Globus pallidus (tissue), 1 donor: Measurements from ENCODE around the gene SP100.

Experiments used
- DNase-seq: peaks from one replicate; pipeline ENCODE4 v3.0.0-alpha.2; 2015; ENCODE audit warnings: low spot score

Gene SP100

GRCh38 chr2:230542751-230543150 is 126.8 kb downstream of the SP100 start:
- DNase-seq: no peak

DNA sequence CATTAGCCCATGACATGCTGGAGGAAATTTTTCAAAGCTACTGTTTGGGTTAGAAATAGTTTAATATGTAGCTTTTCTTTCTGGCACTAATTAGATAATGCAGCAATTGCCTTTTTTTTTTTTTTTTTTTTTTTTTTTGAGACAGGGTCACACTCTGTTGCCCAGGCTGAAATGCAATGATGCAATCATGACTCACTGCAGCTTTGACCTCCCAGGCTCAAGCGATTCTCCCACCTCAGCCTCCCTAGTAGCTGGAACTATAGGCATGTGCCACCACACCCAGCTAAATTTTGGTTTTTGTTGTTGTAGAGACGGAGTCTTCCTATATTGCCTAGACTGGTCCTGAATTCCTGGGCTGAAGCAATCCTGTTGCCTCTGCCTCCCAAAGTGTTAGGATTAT is 136.2 kb downstream of the SP100 start:
- no peak for DNase-seq

DNA sequence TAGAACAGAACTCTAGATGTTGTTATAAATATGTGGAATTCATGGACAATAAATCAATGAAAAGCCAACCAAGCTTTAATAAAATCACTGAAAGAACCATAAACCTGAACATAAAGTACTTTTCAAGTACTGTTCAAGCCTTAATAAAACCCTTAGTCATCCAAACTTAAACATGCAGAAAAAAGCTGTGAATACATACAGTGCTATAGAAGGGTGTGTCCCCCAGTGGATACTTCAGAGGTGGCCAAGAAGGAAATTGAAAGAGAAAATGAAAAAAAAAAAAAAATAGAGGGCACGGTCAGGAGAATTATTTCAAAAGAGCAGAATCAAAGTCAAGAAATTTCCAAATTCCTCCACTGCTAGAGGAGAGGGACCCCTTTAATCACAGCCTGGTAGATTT is 141.1 kb downstream of the SP100 start:
- DNase-seq: no peak

DNA sequence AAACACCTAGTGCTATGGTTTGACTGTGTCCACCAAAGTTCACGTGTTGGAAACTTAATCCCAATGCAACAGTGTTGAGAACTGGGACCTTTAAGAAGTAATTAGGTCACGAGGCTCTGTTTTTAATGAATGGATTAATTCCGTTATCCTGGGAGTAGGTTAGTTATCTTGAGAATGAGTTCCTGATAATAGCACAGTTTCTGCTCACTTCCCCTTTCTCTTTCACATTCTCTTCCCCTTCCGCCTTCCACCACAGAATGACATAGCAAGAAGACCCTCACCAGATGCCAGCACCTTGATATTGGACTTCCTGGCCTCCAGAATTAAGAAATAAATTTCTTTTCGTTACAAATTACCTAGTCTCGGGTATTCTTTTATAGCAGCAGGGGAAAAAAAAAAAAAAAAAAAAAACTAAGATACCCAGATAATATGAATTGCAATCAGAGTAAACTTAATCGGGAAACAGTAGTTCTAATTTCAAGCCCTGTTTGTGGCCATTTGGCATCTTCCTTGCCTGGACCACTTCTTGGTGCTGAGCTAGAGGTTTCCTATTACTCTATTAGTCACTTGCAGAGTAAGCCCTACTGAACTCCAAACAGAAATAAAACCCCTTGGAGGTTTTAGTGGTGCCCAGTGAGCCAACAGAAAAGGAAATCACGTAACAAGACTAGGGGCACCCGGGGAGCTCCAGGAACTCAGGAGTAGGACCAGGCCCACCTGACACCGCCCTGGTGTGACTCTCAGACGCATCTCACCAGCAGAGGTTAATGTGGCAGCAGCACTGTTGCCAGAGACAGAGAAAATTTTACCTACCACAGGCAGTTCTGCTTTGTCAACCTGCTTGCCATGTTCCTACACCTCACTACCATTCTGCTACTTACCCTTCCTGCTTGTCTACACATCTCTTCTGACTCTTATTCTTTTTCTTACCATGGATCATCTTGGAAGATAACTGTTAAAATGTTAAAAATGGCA is 149.1 kb downstream of the SP100 start:
- peak; percentile 1 for DNase-seq

DNA sequence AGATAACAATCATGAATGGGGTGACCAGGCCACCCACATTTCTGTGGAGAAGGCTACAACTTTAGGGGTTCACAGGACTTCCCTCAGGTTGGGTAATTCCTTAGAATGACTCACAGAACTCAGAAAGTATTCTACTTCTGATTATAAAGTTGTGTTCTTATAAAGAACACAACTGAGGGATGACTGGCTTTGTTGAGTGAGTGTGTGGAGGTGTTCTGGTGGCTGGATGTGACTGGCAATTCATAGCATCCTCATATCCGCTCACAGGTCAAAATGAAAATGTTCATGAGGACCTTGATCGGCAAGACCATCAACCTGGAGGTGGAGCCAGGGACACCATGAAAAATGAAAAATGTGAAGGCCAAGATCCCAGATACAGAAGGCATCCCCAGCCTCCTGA is 153.3 kb downstream of the SP100 start:
- no peak for DNase-seq

- DNase-seq: no peak
Observed at GRCh38 chr2:230570987-230571386, 155.0 kb downstream of the SP100 start.

DNA sequence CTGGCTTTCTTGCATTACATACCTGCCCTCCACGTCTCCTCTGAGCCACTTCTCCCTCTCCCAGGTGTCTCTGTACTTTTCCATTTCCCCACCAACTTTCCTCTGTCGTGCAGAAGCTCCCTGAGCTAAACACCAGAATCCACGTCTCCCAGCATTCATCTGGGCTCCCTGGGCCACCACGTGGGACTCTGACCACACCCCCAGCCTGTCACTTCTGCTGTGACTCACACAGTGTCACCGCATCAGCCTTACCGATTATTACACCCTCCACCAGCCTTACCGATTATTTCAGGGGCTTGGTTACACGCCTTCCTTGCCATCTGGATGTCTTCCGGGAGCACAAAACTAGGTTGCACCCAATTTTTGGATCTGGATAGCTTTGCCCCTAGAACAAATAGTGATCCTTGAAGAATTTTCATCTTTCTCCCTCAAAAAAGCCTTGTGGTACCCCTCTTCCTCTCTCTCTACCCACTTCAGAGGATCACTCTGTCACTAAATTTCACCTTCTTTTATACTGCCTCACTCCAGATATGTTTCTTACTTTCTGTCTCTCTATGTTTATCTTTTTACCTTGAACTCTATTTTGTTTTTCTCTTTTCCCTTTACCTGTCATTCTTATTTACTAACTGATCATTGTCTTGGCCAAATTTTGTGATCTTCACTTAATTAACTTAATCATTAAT is 159.8 kb downstream of the SP100 start:
- DNase-seq: no peak

DNA sequence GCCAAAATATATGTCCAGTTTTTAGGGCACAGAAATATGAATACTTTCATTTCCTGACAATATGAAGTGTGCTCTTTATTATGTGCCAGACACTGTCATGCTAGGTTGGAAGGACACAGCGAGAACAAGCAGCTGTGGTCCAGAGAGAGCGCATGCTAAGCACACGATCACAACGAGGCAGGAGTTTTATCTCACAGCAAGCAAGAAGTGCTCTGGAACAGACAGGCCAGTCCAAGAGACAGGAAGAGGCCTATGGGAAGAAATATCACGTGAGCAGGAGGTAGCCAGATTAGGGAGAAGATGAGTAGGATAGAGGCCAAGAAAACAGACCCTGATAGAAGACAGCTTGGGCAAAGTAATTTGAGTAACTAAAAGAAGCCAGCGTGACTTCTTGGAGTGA is 161.1 kb downstream of the SP100 start:
- DNase-seq: no peak

GRCh38 chr2:230578106-230578505 is 162.1 kb downstream of the SP100 start:
- no peak for DNase-seq

- DNase-seq: no peak
Observed at GRCh38 chr2:230582851-230583283, 166.9 kb downstream of the SP100 start.

GRCh38 chr2:230583581-230583980 is 167.6 kb downstream of the SP100 start:
- DNase-seq: no peak

DNA sequence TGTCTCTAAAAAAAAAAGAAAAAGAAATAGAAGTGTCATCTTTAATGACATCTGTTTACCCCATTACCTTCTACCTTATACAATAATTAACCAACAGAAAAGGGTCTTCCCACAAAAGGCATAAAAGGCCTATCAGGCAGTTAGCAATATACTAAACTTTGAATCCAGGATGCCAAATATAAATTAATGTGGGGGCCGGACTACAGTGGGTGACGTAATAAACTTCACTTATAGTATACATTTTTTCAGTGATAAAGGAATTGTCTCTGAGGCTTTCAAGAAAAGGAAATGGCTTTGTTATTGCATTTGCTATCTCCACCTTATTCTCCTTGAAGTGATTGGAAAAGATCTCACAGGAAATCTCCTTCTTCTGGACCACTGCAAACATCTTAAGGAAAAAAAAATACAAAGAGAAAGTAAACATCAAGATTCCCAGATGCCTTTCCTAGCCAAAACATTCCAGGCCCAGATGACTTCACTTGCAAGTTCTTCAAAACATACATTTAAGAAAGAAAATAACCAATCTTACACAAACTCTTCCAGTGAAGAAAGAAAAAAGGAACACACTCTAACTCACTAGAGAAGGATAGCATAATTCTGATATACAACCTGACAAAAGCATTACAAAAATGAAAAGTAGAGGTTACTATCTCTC is 170.5 kb downstream of the SP100 start:
- no peak for DNase-seq

DNA sequence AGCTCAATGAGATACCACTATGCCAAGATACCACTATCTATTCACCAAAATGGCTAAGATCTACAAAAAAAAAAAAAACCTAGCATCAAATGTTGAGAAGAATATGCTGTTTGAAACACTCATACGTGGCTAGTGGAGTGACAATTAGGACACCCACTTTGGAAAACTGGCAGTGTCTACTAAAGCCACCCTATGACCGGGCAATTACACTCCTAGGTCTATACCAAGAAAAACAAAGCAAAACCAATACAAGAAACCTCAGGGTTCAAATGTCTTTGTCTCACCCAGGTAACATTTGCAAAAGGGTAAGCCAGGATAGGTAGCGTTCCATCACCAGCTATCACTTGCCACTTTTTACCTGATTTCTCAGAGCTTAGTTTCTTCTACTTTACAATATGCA is 173.0 kb downstream of the SP100 start:
- no peak for DNase-seq

DNA sequence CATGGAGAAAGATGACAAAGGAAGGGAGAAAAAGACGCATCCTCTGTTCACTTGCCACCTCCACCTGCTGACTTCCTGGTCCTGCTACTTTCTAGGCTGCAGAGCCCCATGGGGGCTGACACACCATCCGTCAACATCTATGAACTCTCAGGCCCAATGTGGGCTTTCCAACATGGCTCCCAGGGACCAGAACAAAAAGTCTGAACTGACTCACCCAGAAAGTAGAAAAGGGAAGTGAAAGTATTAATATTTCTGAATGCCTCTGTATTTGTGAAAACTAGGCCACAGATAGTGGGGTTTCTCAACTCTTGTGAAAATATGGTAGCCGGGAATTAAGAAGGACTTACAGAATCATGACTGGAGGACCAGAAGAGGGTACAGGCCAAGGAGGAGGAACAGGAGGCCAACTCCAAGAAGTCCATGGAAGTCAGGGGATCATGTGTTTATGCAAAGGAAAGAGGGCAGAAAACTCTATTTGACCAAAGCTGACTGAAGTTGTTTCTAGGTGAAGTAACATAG is 173.6 kb downstream of the SP100 start:
- DNase-seq: no peak

GRCh38 chr2:230590333-230590732 is 174.3 kb downstream of the SP100 start:
- DNase-seq: no peak

GRCh38 chr2:230591850-230592249 is 175.8 kb downstream of the SP100 start:
- no peak for DNase-seq

GRCh38 chr2:230592775-230593174 is 176.8 kb downstream of the SP100 start:
- no peak for DNase-seq
